Left lung (tissue), 10 donors: ENCODE measurements around the gene CCDC9. TPM values are rescaled to one million over a fixed set of nuclear protein-coding genes. Genes with fewer than 3 reads are reported as not detected.

Experiments used
- ATAC-seq: fragments of 200-7000 bp; cut with Tn5 transposase; one replicate; pipeline ENCODE4 v1.9.1; 2020; ENCODE audit warnings: moderate library complexity
- DNase-seq, 4 donors: peaks; one replicate each; pipeline ENCODE4 v3.0.0-alpha.2; 2013 to 2020
- H3K27ac ChIP-seq, 2 donors: fragments of 200-600 bp; sonication (generic) in 1 of 2; one replicate each; pipeline versions ENCODE4 v1.5.0 to v1.8.0; 2020 to 2021
- H3K27me3 ChIP-seq, 2 donors: fragments of 200-600 bp; sonication (generic) in 1 of 2; one replicate each; pipeline versions ENCODE4 v1.5.0 to v1.8.0; 2020 to 2021
- H3K36me3 ChIP-seq, 2 donors: fragments of 200-600 bp; sonication (generic) in 1 of 2; one replicate each; pipeline versions ENCODE4 v1.5.0 to v1.8.0; 2020 to 2021
- H3K4me1 ChIP-seq, 2 donors: fragments of 200-600 bp; one replicate each; pipeline ENCODE4 v1.8.0; 2021
- H3K4me3 ChIP-seq, 2 donors: fragments of 200-600 bp; sonication (generic) in 1 of 2; one replicate each; pipeline versions ENCODE4 v1.5.0 to v1.8.0; 2020 to 2021; ENCODE audit warnings: mild to moderate bottlenecking in 1 of 2
- H3K9me3 ChIP-seq, 2 donors: fragments of 200-600 bp; sonication (generic) in 1 of 2; one replicate each; pipeline versions ENCODE4 v1.5.0 to v1.8.0; 2020 to 2021
- intact Hi-C, 2 donors: fragments of 100-400 bp; cut with DNase I; formaldehyde crosslinking; loops; one replicate each; pipeline versions ENCODE4 v1.11.2 to v1.14.2; 2022
- polyA plus RNA-seq, 6 donors: library from polyadenylated mRNA; unstranded; fragments of 120-200 nt; gene quantifications; one replicate each; pipeline ENCODE4 v1.2.1, GENCODE V29; 2013; ENCODE audit not compliant: insufficient read length in 6 of 6
- total RNA-seq, 2 donors: library from RNA; stranded (reverse); fragmentation: NEBNext Ultra II Directional; extraction: Animal tissue kit (Norgen Biotek cat#: 25700); gene quantifications; one replicate each; pipeline ENCODE4 v1.2.1, GENCODE V29; 2021
- TF ChIP-seq, protein P1 (sequence below), 2 donors: fragments of 200-600 bp; sonication (generic) in 1 of 2; IDR thresholded peaks; one replicate each; pipeline versions ENCODE4 v1.5.0 to v1.8.0; 2021; ENCODE audit warnings: antibody characterized with exemption in 2 of 2
- donor health status: DM: no; HTN: yes; CAD: no.
- donor health status: DM: no; HTN: no; CAD: no.

CCDC9 gene
- total and polyA plus RNA-seq, 8 donors, result 24.7 to 35.8 (median 28.6) TPM

DNA sequence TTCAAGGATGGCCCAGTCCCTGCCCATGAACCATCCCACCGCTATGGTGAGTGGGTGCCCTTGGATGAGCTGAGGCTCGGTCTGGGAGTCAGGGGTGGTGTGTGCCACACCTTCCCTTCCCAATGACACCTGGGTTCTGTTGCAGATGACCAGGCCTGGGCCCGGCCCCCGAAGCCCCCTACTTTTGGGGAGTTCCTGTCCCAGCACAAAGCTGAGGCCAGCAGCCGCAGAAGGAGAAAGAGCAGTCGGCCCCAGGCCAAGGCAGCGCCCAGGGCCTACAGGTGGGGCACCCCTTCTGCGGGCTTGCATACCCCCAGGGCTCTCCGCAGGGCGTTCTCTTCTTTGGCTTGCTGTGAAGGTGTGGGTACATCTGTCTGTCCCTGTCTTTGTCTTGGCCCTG is 14.1 kb downstream of the CCDC9 start:
- intact Hi-C loops, result no loop called here
- H3K36me3 ChIP-seq, result peaks cover 0 to 65% of the 10 kb centered on the region in 2 donors
- H3K27ac ChIP-seq, result no peak overlapping the region
- H3K9me3 ChIP-seq, result no peaks in the 10 kb centered on the region
- ATAC-seq (no peak), DNase-seq (no peak)
- H3K27me3 ChIP-seq, result no peaks in the 10 kb centered on the region
- no peak overlapping the region for H3K4me3 ChIP-seq
- H3K4me1 ChIP-seq, result peaks cover 3 to 22% of the 10 kb centered on the region in 2 donors
- TF ChIP-seq, protein P1, sequence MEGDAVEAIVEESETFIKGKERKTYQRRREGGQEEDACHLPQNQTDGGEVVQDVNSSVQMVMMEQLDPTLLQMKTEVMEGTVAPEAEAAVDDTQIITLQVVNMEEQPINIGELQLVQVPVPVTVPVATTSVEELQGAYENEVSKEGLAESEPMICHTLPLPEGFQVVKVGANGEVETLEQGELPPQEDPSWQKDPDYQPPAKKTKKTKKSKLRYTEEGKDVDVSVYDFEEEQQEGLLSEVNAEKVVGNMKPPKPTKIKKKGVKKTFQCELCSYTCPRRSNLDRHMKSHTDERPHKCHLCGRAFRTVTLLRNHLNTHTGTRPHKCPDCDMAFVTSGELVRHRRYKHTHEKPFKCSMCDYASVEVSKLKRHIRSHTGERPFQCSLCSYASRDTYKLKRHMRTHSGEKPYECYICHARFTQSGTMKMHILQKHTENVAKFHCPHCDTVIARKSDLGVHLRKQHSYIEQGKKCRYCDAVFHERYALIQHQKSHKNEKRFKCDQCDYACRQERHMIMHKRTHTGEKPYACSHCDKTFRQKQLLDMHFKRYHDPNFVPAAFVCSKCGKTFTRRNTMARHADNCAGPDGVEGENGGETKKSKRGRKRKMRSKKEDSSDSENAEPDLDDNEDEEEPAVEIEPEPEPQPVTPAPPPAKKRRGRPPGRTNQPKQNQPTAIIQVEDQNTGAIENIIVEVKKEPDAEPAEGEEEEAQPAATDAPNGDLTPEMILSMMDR (IDR thresholded peaks at IDR 0.05), result no peak

DNA sequence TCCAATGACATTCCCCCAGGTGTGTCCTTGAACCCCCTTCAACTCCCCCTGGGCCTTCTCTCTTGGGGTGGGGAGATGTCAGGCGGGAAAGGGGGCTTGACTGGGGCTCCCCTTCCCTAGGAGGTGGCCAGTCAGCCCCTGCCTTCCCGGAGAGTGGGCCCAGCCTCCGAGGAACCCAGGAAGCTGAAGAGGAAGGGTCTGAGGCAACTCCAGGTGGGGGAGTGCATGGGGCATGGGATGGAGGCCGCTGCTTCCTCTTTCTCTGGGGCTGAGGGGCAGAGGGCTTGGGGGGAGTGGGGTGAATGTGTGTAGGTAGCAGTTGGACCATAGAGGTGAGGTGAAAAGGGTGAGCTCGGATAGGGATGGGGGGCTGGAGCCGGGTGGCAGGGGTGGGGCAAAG is 15.6 kb downstream of the CCDC9 start:
- no peaks in the 10 kb centered on the region for H3K9me3 ChIP-seq
- no peak overlapping the region for H3K27ac ChIP-seq
- no peak overlapping the region for H3K4me3 ChIP-seq
- intact Hi-C loops, result no loop called here
- no peak for DNase-seq
- H3K36me3 ChIP-seq, result peaks cover 0 to 50% of the 10 kb centered on the region in 2 donors
- peaks cover 13 to 33% of the 10 kb centered on the region in 2 donors for H3K4me1 ChIP-seq
- TF ChIP-seq, protein P1 (IDR thresholded peaks at IDR 0.05), result no peak
- no peaks in the 10 kb centered on the region for H3K27me3 ChIP-seq
- no peak for ATAC-seq

DNA sequence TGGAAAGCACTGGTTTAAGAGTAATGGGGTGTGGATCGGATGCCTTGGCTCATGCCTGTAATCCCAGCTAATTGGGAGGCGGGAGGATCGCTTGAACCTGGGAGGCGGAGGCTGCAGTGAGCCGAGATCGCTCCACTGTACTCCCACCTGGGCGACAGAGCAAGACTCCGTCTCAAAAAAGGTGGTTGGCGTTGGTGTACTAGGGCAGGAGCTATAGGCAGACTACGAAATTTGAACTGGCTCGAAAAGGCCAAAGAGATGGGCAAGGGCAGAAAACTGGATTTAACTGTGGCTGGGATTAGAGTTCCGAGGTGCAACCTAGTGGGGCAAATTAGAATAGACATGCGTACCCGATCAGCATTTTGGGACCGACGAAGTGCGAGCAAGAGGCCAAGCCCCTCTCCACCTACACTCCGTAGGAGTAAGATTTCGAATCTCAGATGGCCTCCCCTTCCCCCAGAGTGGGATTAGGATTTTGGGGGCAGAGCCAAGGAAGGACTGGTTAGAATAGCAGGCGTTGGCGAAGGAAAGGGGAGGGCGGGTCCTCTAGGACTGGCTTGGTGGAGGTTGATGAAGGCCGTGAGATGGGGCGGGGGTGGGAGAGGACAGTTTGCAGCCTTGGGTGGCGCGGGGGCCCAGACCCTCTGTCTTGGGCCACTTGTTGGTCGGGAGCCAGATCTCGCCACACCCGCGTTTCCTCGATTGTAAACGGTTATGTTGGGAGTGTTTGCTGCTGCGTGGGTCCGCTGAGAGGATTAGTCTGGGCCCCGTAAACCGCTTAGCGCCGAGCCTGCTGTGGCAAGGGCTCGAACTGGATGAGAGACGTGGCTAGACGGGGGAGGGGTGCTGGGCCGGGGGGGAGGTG is 16.4 kb downstream of the CCDC9 start:
- peak in 2 of 4 donors; percentile 66 to 78 for DNase-seq
- TF ChIP-seq, protein P1 (IDR thresholded peaks at IDR 0.05), result no peak
- Histone ChIP-seq H3K4me1 (peaks cover 13 to 33% of the 10 kb centered on the region in 2 donors), H3K27me3 (no peaks in the 10 kb centered on the region), H3K4me3 (peak overlapping the region; percentile 53 to 65), H3K27ac (peak overlapping the region; percentile 89 to 98), H3K9me3 (no peaks in the 10 kb centered on the region), H3K36me3 (peaks cover 0 to 42% of the 10 kb centered on the region in 2 donors)
- peak; percentile 1 for ATAC-seq
- intact Hi-C loops, result no loop called here

DNA sequence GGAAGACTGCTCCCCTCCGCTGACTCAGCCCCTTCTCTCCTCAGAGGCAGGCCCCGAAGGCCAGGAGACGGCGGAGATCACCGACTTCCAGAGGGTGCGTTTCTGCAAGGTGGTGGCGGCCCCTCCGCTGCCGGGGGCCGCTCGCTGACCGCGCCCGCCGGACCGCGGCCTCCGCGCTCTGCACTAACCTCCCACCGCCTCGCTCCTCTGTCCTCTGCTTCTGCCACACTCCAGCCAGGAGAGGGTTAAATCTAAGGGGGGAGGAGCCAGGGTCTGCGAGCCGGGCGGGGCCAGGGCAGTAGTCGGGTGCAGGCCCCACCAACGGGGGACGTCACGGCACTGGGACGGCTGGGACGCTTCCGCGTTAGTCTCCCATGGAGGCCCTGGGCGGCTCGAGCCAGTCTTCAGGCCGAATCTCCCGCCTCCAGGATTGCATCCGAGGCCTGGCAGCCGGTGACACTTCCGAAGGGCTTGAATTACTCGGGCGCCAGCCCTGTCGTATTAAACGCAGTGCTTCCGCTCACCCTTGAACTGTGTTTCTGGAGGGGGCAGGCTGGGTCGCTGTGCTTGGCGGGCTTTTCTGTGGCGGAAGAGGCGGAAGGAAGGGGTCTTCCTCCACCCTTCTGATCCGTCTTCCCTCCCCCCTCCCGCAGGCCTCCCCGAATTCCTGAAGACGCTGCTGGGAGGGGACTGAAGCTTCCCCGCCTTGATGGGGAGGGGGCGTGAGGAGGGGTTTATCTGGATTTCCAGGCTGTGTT is 17.2 kb downstream of the CCDC9 start:
- DNase-seq (peak; percentile 93 to 98 (median 95)), ATAC-seq (peak; percentile 87)
- H3K4me3 ChIP-seq, result peak overlapping the region; percentile 53 to 65
- H3K9me3 ChIP-seq, result no peaks in the 10 kb centered on the region
- peaks cover 13 to 33% of the 10 kb centered on the region in 2 donors for H3K4me1 ChIP-seq
- intact Hi-C loops, result no loop called here
- H3K27me3 ChIP-seq, result no peaks in the 10 kb centered on the region
- H3K36me3 ChIP-seq, result peaks cover 0 to 35% of the 10 kb centered on the region in 2 donors
- H3K27ac ChIP-seq, result peak overlapping the region; percentile 89 to 98
- TF ChIP-seq, protein P1 (IDR thresholded peaks at IDR 0.05), result no peak
